Neural progenitor cell (in vitro differentiated cells): ENCODE data around the gene TPPP2.

Experiments
- CTCF ChIP-seq: fragments of 200-600 bp; sonication (generic); IDR thresholded peaks from 2 replicates; pipeline ENCODE4 v1.5.1; 2017; ENCODE audit warnings: antibody characterized with exemption, mild to moderate bottlenecking
- EZH2 ChIP-seq: fragments of 200-600 bp; sonication (generic); IDR thresholded peaks from 2 replicates; pipeline ENCODE4 v1.6.1; 2017; ENCODE audit warnings: antibody characterized with exemption, mild to moderate bottlenecking, moderate library complexity
- EZH2phosphoT487 ChIP-seq: fragments of 200-600 bp; sonication (generic); IDR thresholded peaks from 2 replicates; pipeline ENCODE4 v1.6.1; 2017; ENCODE audit warnings: antibody characterized with exemption

DNA sequence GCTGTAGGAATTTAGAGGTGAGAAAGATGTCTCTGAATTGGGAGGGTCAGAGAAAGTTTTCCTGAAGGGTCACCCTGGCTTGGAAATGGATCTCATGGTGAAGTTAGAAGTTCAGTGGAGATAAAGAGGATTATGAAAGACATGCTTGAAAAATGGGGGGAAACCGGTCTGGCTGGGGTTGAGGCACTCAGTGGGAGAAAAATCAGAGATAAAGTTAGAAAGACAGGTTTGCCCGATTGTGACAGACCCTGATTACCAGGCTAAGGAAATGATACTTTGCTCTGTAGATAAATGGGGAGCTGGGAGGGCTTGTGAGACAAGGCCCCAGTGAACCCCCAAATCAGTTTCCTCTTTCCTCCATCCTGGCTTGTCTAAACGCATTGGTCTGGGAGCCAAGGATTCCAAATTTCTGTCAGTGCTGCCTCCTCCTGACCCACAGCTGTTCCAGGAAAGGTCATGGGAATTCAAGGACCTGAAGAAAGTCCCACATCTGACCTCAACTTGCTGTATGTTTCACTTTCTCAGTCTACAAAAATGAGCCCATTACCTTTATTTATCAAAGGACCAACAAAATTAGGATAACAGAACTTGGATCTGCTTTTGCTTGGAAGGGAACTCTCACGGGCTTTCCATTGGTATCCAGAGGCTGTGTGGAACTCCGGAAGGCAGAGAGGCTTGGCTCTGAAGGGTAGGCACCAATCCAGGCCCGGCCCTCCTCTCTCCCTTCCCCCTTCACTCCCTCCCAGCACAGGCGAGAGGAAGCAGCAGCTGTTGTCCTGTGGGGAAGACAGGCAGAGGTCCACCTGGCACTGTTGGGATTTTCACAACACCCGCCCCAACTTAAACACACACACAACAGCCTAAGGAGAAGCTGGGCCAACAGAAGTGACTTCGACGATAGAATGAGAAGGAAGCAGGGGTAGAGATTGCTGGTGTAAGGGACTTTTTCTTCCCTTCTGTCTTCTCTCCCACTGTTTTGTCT lies 8.7 kb downstream of the TPPP2 start:
- TF ChIP-seq EZH2phosphoT487 (no peak), CTCF (no peak), EZH2 (no peak)
